ENCODE data around the gene MARK2.

DNA sequence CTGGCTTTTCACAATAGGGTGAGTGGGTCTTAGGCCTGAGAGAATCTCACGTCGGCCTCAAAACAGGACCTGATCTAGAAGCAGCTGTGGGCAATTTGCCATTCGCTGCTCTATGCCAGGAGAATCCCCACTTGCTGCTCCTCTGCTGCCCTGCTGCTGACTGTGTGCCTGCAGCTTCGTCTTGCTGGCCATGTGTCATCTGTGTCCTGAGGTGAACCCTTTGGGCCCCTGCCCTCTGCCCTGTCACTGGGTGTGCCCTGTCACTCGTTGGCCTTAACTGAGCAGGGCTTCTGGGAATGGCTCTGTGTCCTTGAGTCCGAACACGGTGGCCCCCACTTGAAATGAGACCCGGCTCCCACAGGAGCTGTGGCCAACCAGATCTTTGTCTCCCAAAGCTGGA is 106.1 kb downstream of the MARK2 start:
- TF ChIP-seq EZH2 (IDR thresholded peaks at IDR 0.05; ENCODE audit: insufficient read depth, poor library complexity, severe bottlenecking) (no peak), EZH2phosphoT487 (IDR thresholded peaks at IDR 0.05; ENCODE audit: insufficient read depth, low read depth) (no peak)
